Lower leg skin (tissue), 4 donors: ENCODE data around the gene CTSO. TPM values are rescaled to one million over a fixed set of nuclear protein-coding genes. Genes with fewer than 3 reads are reported as not detected.

Experiments
- total RNA-seq, 4 donors: library from RNA; depleted of rRNA; stranded (reverse); fragments of >200 nt; gene quantifications; one replicate each; pipeline ENCODE4 v1.1.0, GENCODE V29; 2016

Gene CTSO
- total RNA-seq, 4 donors from 2014 or later, result 5.1 to 13.0 (median 9.1) TPM

Other genes with a start within 250 kb of the CTSO start
- gene GUCY1B1, start 194.8 kb downstream of the CTSO start, total RNA-seq, result 1 to 10 TPM; 1.1 to 6.1 (median 4.9) TPM
- not detected for gene ASIC5, start 87.6 kb downstream of the CTSO start, total RNA-seq
- under 1 TPM in 1 of 4 donors, not detected in 3; 0.23 TPM for gene TDO2, start 50.2 kb downstream of the CTSO start, total RNA-seq